GM20000 (cell line): ENCODE data around the gene ACSF3.
A peak's percentile ranks its signal among the peaks of the same experiment; 100 is the strongest.

ENCODE experiments used
- DNase-seq: peaks from one replicate; pipeline ENCODE4 v3.0.0; 2012; ENCODE audit warnings: low spot score
- CTCF ChIP-seq: IDR thresholded peaks from 2 replicates; pipeline ENCODE4 v1.5.1; 2012; ENCODE audit warnings: mild to moderate bottlenecking, control low read depth; ENCODE audit errors: extremely low read depth, missing control alignments

ACSF3 gene

DNA sequence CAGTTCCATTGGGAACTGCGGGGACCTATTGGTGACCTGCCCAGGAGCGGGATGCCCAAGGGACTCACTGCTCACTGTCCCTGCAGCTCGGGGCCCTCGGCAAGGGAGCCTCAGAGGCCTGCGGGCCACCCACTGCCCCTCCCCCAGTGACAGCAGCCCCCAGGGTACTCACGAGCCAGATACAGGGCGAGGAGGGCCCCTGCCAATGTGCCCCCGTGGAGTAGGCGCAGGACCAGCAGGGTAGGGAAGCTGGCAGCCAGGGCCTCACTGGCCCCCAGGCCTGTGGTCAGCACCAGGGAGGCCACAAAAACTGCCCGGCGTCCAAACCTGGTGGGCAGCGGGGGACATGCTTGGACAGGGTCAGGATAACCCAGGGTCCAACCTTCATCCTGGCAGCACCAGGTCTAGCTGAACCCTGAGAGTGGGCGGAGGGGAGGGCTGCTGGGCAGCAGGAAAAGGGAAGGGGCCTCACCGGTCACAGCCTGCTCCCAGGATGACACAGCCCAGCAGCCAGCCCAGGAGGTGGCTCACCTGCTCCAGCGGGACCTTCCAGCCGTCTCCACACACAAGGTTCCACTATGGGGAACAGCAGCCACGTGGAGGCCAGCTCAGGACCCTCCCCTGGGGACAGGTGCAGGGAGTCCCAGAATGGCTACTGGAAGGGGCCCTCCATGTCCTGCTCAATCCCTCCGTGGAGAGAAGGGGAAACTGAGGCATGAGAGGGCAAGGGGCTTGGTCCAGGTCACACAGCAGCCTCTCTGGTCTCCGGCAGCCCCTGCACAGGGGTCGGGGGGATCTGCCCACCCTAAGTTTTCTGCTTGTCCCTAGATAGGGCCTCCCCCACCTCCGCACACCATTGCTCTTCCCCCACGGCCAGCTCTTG lies 105.8 kb downstream of the ACSF3 start:
- DNase-seq = no peak
- TF ChIP-seq CTCF = no peak

DNA sequence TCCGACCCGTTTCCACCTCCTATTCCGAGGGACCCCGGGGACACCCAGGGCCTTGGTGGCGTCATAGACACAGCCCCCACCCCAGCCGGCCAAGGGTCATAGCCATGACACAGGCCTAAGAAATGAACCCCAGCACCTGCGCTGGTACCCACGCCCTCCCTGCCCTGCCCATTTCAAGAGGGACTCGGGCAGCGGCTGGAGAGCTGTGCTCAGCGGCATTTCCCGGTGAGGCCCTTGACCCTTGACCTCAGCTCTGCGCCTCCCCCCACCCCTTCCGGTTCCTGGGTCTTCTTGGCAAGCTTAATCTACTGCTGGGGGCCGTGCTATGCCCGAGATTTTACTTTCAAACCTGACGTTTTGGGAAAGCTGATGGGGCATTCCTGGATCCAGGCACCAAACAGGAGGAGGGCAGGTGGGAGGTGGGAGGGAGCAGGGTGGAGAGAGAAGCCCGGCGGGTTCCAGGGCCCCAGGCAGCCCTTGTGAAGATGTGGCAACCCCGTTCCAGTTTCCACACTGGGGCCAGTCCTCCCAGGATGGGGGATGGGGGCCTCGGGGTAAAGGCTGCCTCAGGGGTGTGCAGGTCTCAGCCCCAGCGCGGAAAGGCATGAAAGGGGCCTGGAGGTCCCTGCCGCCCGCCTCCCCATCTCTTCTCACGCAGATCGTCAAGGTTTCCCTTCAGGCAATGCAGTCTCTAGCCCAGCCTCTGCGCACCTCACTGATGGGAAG lies 106.6 kb downstream of the ACSF3 start, which contains the start of gene SLC22A31:
Gene SLC22A31 (minus strand): TSS at position 414 of the 726 bp plus-strand sequence. CDS start 36 bp downstream, at position 378.
- no peak for TF ChIP-seq CTCF
- DNase-seq = no peak

- peak; percentile 38 for DNase-seq
- TF ChIP-seq CTCF = no peak
These were observed 107.3 kb downstream of the ACSF3 start for GRCh38 chr16:89200850-89201411.

GRCh38 chr16:89201439-89202377 lies 108.1 kb downstream of the ACSF3 start:
- peak; percentile 87 for DNase-seq
- TF ChIP-seq CTCF = no peak

GRCh38 chr16:89202422-89203215 lies 109.0 kb downstream of the ACSF3 start:
- TF ChIP-seq CTCF = no peak

More at GRCh38 chr16:89202422-89203215, 109.0 kb downstream of the ACSF3 start:
- DNase-seq = no peak
